IMR-90 (cell line): ENCODE data around the gene IFNGR1. TPM values are rescaled to one million over a fixed set of nuclear protein-coding genes. Genes with fewer than 3 reads are reported as not detected.

Experiments
- ATAC-seq: fragments of 200-7000 bp; cut with Tn5 transposase; 2 replicates; pipeline ENCODE4 v1.9.1; 2020; ENCODE audit warnings: low read depth, mild to moderate bottlenecking, moderate library complexity
- BruUV-seq: library from RNA; stranded (reverse); fragments of 400-500 nt; replicated peaks from 2 replicates; lab custom pipeline; 2021; lab: Mats Ljungman, UMichigan
- CTCF ChIA-PET: fragments of 300-600 bp; formaldehyde crosslinking; extraction: SDS; loops from one replicate; lab custom pipeline; 2021; ENCODE audit warnings: antibody characterized with exemption; lab: Yijun Ruan, JAX
- POLR2A ChIA-PET: fragments of 300-600 bp; sonication (Branson Sonifier 250); formaldehyde crosslinking; loops from one replicate; lab custom pipeline; 2022; ENCODE audit warnings: antibody characterized with exemption; ENCODE audit not compliant: unreplicated experiment; lab: Charles Lee
- DNase-seq: peaks from one replicate; pipeline ENCODE4 v3.0.0; 2013
- H2AFZ ChIP-seq: replicated peaks from 2 replicates; pipeline ENCODE3; 2013; ENCODE audit warnings: low read length, mild to moderate bottlenecking; ENCODE audit not compliant: poor library complexity
- H2AK5ac ChIP-seq: 2 replicates; pipeline ENCODE4 v1.6.1; 2013; ENCODE audit warnings: low read depth, low read length, inconsistent platforms
- H2AK9ac ChIP-seq: replicated peaks from 2 replicates; pipeline ENCODE3; 2013; ENCODE audit warnings: mild to moderate bottlenecking, low read depth, low read length, moderate library complexity; ENCODE audit not compliant: poor library complexity
- H2BK120ac ChIP-seq: 2 replicates; pipeline ENCODE4 v1.6.1; 2013; ENCODE audit warnings: low read depth, low read length, inconsistent platforms
- H2BK15ac ChIP-seq: 3 replicates; pipeline ENCODE4 v1.6.1; 2013; ENCODE audit warnings: low read depth, low read length, inconsistent platforms
- H2BK20ac ChIP-seq: 2 replicates; pipeline ENCODE4 v1.6.1; 2013; ENCODE audit warnings: low read depth, mild to moderate bottlenecking, inconsistent platforms, low read length, moderate library complexity
- H2BK5ac ChIP-seq: 2 replicates; pipeline ENCODE4 v1.6.1; 2013; ENCODE audit warnings: mild to moderate bottlenecking, low read depth, low read length, inconsistent platforms; ENCODE audit not compliant: poor library complexity, severe bottlenecking
- H3K14ac ChIP-seq: replicated peaks from 2 replicates; pipeline ENCODE4 v1.6.1; 2013; ENCODE audit warnings: low read depth, low read length, inconsistent platforms
- H3K18ac ChIP-seq: 2 replicates; pipeline ENCODE4 v1.6.1; 2013; ENCODE audit warnings: low read depth, low read length, control low read depth
- H3K23ac ChIP-seq: 2 replicates; pipeline ENCODE4 v1.6.1; 2013; ENCODE audit warnings: low read depth, low read length, inconsistent platforms
- H3K27ac ChIP-seq: 2 replicates; pipeline ENCODE4 v1.5.1; 2013; ENCODE audit warnings: mild to moderate bottlenecking, control low read depth, low read length; ENCODE audit not compliant: insufficient read depth
- H3K27me3 ChIP-seq: 2 replicates; pipeline ENCODE4 v1.6.1; 2013; ENCODE audit warnings: low read length; ENCODE audit not compliant: control insufficient read depth, insufficient read depth
- H3K36me3 ChIP-seq: 2 replicates; pipeline ENCODE4 v1.6.1; 2013; ENCODE audit warnings: low read length, mixed read lengths; ENCODE audit not compliant: control insufficient read depth, insufficient read depth
- H3K4ac ChIP-seq: 2 replicates; pipeline ENCODE4 v1.6.1; 2013; ENCODE audit warnings: low read depth, low read length, inconsistent platforms
- H3K4me1 ChIP-seq: 2 replicates; pipeline ENCODE4 v1.6.1; 2013; ENCODE audit warnings: low read length, mixed read lengths; ENCODE audit not compliant: control insufficient read depth, insufficient read depth
- H3K4me2 ChIP-seq: 2 replicates; pipeline ENCODE4 v1.6.1; 2013; ENCODE audit warnings: low read depth, mild to moderate bottlenecking, control low read depth, low read length, moderate library complexity
- H3K4me3 ChIP-seq: 2 replicates; pipeline ENCODE4 v1.5.1; 2013; ENCODE audit warnings: low read depth, mild to moderate bottlenecking, control low read depth, low read length, moderate library complexity; ENCODE audit not compliant: insufficient read depth
- H3K56ac ChIP-seq: 2 replicates; pipeline ENCODE4 v1.6.1; 2013; ENCODE audit warnings: low read length, inconsistent platforms; ENCODE audit not compliant: insufficient read depth; ENCODE audit errors: extremely low read depth
- H3K79me1 ChIP-seq, 2 experiments: 2 replicates each; pipeline ENCODE4 v1.6.1; 2013; ENCODE audit warnings: low read length in 2 of 2, inconsistent platforms in 1 of 2, low read depth in 1 of 2
- H3K9ac ChIP-seq: 2 replicates; pipeline ENCODE4 v1.6.1; 2013; ENCODE audit warnings: low read depth, low read length, control low read depth
- H3K9me1 ChIP-seq: 2 replicates; pipeline ENCODE4 v1.6.1; 2013; ENCODE audit warnings: low read length, inconsistent platforms; ENCODE audit not compliant: insufficient read depth
- H3K9me3 ChIP-seq: 2 replicates; pipeline ENCODE4 v1.6.1; 2013; ENCODE audit warnings: low read length; ENCODE audit not compliant: control insufficient read depth, insufficient read depth
- H4K20me1 ChIP-seq: 2 replicates; pipeline ENCODE4 v1.6.1; 2013; ENCODE audit warnings: low read length, inconsistent platforms; ENCODE audit not compliant: insufficient read depth
- H4K5ac ChIP-seq: 2 replicates; pipeline ENCODE4 v1.6.1; 2013; ENCODE audit warnings: mild to moderate bottlenecking, low read depth, low read length, control low read depth
- H4K8ac ChIP-seq, 2 experiments: 2 replicates each; pipeline ENCODE4 v1.6.1; 2013; ENCODE audit warnings: low read depth in 2 of 2, low read length in 2 of 2, control low read depth in 1 of 2, inconsistent platforms in 1 of 2
- H4K91ac ChIP-seq: 2 replicates; pipeline ENCODE4 v1.6.1; 2013; ENCODE audit warnings: low read depth, low read length, inconsistent platforms; ENCODE audit not compliant: insufficient read depth
- BHLHE40 ChIP-seq: fragments of 150-350 bp; IDR thresholded peaks from 2 replicates; pipeline ENCODE4 v1.6.1; 2016; ENCODE audit warnings: mild to moderate bottlenecking, low read depth, low read length
- CEBPB ChIP-seq: IDR thresholded peaks from 2 replicates; pipeline ENCODE4 v1.6.1; 2012; ENCODE audit warnings: low read depth, low read length, improper control_type of control experiment
- CHD1 ChIP-seq: IDR thresholded peaks from 2 replicates; pipeline ENCODE4 v1.6.1; 2012; ENCODE audit warnings: low read depth, low read length, improper control_type of control experiment
- ELK1 ChIP-seq: fragments of 150-350 bp; IDR thresholded peaks from 2 replicates; pipeline ENCODE4 v1.6.1; 2016; ENCODE audit warnings: low read depth, mild to moderate bottlenecking, low read length, moderate library complexity, borderline replicate concordance
- FOS ChIP-seq: fragments of 150-350 bp; IDR thresholded peaks from 2 replicates; pipeline ENCODE4 v1.6.1; 2016; ENCODE audit warnings: low read depth, low read length
- MAZ ChIP-seq: IDR thresholded peaks from 2 replicates; pipeline ENCODE4 v1.6.1; 2012; ENCODE audit warnings: low read depth, mild to moderate bottlenecking, low read length, improper control_type of control experiment, moderate library complexity, borderline replicate concordance
- MXI1 ChIP-seq: IDR thresholded peaks from 2 replicates; pipeline ENCODE4 v1.6.1; 2012; ENCODE audit warnings: low read depth, mild to moderate bottlenecking, low read length, moderate library complexity, borderline replicate concordance
- NFE2L2 ChIP-seq: fragments of 150-350 bp; IDR thresholded peaks from 2 replicates; pipeline ENCODE4 v1.6.1; 2016; ENCODE audit warnings: low read depth, mild to moderate bottlenecking, low read length
- POLR2A ChIP-seq: IDR thresholded peaks from 2 replicates; pipeline ENCODE4 v1.6.1; 2012; ENCODE audit warnings: mild to moderate bottlenecking, low read depth, low read length
- RAD21 ChIP-seq: IDR thresholded peaks from 2 replicates; pipeline ENCODE4 v1.6.1; 2012; ENCODE audit warnings: low read length, improper control_type of control experiment
- RCOR1 ChIP-seq: IDR thresholded peaks from 2 replicates; pipeline ENCODE4 v1.6.1; 2012; ENCODE audit warnings: mild to moderate bottlenecking, low read length, improper control_type of control experiment; ENCODE audit not compliant: insufficient replicate concordance
- RFX5 ChIP-seq: IDR thresholded peaks from 2 replicates; pipeline ENCODE4 v1.8.0; 2012; ENCODE audit warnings: low read depth, mild to moderate bottlenecking, low read length, moderate library complexity
- SMC3 ChIP-seq: fragments of 150-350 bp; IDR thresholded peaks from 2 replicates; pipeline ENCODE4 v1.6.1; 2016; ENCODE audit warnings: low read depth, mild to moderate bottlenecking, antibody characterized with exemption, low read length, moderate library complexity
- WGBS, 2 experiments: methylation state at CpG; one replicate each; pipeline versions ENCODE4 v1.1.5 to v1.1.7; 2013; ENCODE audit warnings: missing lambda C conversion rate in 2 of 2; ENCODE audit not compliant: insufficient read length in 1 of 2; ENCODE audit errors: extremely low coverage in 2 of 2; 5-methylcytosine and 5-hydroxymethylcytosine counted together
- dilution Hi-C: fragments of 300-500 bp; cut with HindIII; formaldehyde crosslinking; loops from one replicate; pipeline ENCODE4 v1.14.3; 2018; ENCODE audit warnings: low sequenced_read_pairs; ENCODE audit not compliant: unreplicated experiment
- in situ Hi-C: fragments of 300-500 bp; cut with MboI; formaldehyde crosslinking; loops from 3 replicates; pipeline ENCODE4 v1.14.3; 2019; ENCODE audit warnings: low sequenced_read_pairs, inconsistent platforms, mixed read lengths
- intact Hi-C: fragments of 100-400 bp; cut with micrococcal nuclease; formaldehyde crosslinking; loops from 2 replicates; pipeline ENCODE4 v1.10.0; 2022
- polyA plus RNA-seq, 3 experiments: library from polyadenylated mRNA; depleted of rRNA; stranded (reverse); fragments of >200 nt; gene quantifications; 2 replicates each; pipeline ENCODE4 v1.2.3, GENCODE V29; 2012; ENCODE audit warnings: low replicate concordance in 1 of 3
- total RNA-seq: library from RNA; depleted of rRNA; stranded (reverse); fragments of >200 nt; gene quantifications from 2 replicates; pipeline ENCODE4 v1.2.3, GENCODE V29; 2012
- TF ChIP-seq, protein P1 (sequence below): conservative IDR thresholded peaks from 2 replicates; pipeline ENCODE4 v1.5.1; 2012; ENCODE audit warnings: mild to moderate bottlenecking, low read depth, low read length, improper control_type of control experiment
- TF ChIP-seq, protein P2 (sequence below): fragments of 150-350 bp; IDR thresholded peaks from 2 replicates; pipeline ENCODE4 v1.6.1; 2017; ENCODE audit warnings: mild to moderate bottlenecking, antibody characterized with exemption, low read length, low read depth

The IFNGR1 gene
- total and polyA plus RNA-seq, 2 of the 4 experiments (the other 2 are of a cell fraction), result 19.1 to 25.6 TPM

DNA sequence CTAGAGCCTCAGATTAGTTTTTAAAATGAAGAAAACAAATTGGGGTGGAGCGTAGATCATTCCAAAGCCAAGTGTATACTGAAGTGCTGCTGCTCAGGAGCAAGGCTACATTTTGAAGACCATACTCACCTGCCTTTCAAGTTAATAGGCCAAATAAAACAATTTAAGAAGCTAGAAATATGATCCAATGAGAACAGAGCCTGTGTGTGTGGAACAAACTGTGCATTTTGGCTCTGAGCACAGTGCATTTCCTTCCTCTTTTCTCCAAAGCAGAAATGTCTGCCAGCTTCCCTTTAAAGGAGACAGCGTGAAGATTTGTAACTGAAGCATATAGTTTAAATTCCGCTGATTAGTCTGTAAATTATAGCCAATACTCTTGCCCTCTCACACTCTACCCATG lies 3.2 kb upstream of the IFNGR1 start:
- DNase-seq (no peak), ATAC-seq (no peak)
- in situ Hi-C loops, result no loop called here
- dilution Hi-C loops, result no loop called here
- Histone ChIP-seq H3K36me3 (no peaks in the 10 kb centered on the region), H2BK20ac (no peak overlapping the region), H3K18ac (no peak overlapping the region), H4K5ac (no peak overlapping the region), H3K9me3 (no peaks in the 10 kb centered on the region), H3K27me3 (peaks cover 2% of the 10 kb centered on the region; the same call in 1 of the 2 replicates), H4K91ac (no peak overlapping the region), H3K4ac (no peak overlapping the region), H3K9ac (no peak overlapping the region), H3K4me2 (no peak overlapping the region), H3K4me3 (no peak overlapping the region), H2AK9ac (no peak overlapping the region), H2BK120ac (no peak overlapping the region), H2BK15ac (no peak overlapping the region), H2BK5ac (no peak overlapping the region), H3K14ac (no peak overlapping the region), H3K27ac (no peak overlapping the region), H3K4me1 (peaks cover under 1% of the 10 kb centered on the region), H2AFZ (no peak overlapping the region), H4K20me1 (peaks cover 10% of the 10 kb centered on the region), H3K79me1 (peaks cover 13 to 15% of the 10 kb centered on the region in 2 experiments; a peak in 3 of 4 replicates), H3K23ac (no peak overlapping the region), H2AK5ac (no peak overlapping the region), H3K9me1 (peaks cover 7% of the 10 kb centered on the region), H3K56ac (no peak overlapping the region), H4K8ac (no peak overlapping the region)
- WGBS, 2 experiments, result no CpG with 5 or more reads among the region's 3 CpGs
- intact Hi-C loops, result no loop called here
- BruUV-seq, result no TSS peak
- ChIA-PET CTCF (no interaction called here), POLR2A (no interaction called here)
- no peak for TF ChIP-seq NFE2L2
- TF ChIP-seq RFX5, result no peak
- TF ChIP-seq RCOR1, result no peak
- TF ChIP-seq ELK1, result no peak
- no peak for TF ChIP-seq MAZ
- TF ChIP-seq, protein P1, sequence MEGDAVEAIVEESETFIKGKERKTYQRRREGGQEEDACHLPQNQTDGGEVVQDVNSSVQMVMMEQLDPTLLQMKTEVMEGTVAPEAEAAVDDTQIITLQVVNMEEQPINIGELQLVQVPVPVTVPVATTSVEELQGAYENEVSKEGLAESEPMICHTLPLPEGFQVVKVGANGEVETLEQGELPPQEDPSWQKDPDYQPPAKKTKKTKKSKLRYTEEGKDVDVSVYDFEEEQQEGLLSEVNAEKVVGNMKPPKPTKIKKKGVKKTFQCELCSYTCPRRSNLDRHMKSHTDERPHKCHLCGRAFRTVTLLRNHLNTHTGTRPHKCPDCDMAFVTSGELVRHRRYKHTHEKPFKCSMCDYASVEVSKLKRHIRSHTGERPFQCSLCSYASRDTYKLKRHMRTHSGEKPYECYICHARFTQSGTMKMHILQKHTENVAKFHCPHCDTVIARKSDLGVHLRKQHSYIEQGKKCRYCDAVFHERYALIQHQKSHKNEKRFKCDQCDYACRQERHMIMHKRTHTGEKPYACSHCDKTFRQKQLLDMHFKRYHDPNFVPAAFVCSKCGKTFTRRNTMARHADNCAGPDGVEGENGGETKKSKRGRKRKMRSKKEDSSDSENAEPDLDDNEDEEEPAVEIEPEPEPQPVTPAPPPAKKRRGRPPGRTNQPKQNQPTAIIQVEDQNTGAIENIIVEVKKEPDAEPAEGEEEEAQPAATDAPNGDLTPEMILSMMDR, result no peak
- TF ChIP-seq MXI1, result no peak
- TF ChIP-seq, protein P2, sequence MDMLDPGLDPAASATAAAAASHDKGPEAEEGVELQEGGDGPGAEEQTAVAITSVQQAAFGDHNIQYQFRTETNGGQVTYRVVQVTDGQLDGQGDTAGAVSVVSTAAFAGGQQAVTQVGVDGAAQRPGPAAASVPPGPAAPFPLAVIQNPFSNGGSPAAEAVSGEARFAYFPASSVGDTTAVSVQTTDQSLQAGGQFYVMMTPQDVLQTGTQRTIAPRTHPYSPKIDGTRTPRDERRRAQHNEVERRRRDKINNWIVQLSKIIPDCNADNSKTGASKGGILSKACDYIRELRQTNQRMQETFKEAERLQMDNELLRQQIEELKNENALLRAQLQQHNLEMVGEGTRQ, result no peak
- no peak for TF ChIP-seq POLR2A
- no peak for TF ChIP-seq CHD1
- TF ChIP-seq BHLHE40, result no peak
- no peak for TF ChIP-seq RAD21
- no peak for TF ChIP-seq SMC3
- TF ChIP-seq FOS, result no peak
- TF ChIP-seq CEBPB, result no peak
